GM12878 (cell line): Measurements from ENCODE around the gene AMMECR1. TPM values are rescaled to one million over a fixed set of nuclear protein-coding genes. Genes with fewer than 3 reads are reported as not detected.

Source experiments
- ATAC-seq: fragments of 200-7000 bp; cut with Tn5 transposase; 3 replicates; pipeline ENCODE4 v1.9.1; 2020; ENCODE audit warnings: mild to moderate bottlenecking, moderate library complexity
- BruUV-seq: library from RNA; stranded (reverse); fragments of 400-500 nt; replicated peaks from 2 replicates; lab custom pipeline; 2021; lab: Mats Ljungman, UMichigan
- CTCF ChIA-PET: fragments of 300-600 bp; sonication (Branson Sonifier 250); formaldehyde crosslinking; extraction: SDS; loops from one replicate; lab custom pipeline; 2021; ENCODE audit warnings: inconsistent platforms; lab: Yijun Ruan, JAX
- POLR2A ChIA-PET: fragments of 350-600 bp; formaldehyde crosslinking; extraction: SDS; loops from one replicate; lab custom pipeline; 2021; ENCODE audit warnings: inconsistent platforms; lab: Charles Lee
- RAD21 ChIA-PET: fragments of 300-600 bp; sonication (Branson Sonifier 250); formaldehyde crosslinking; loops from one replicate; lab custom pipeline; 2023; ENCODE audit warnings: antibody characterized with exemption; ENCODE audit not compliant: unreplicated experiment; lab: Charles Lee
- SMC1A ChIA-PET: fragments of 300-600 bp; sonication (Branson Sonifier 250); formaldehyde crosslinking; loops from one replicate; lab custom pipeline; 2023; ENCODE audit not compliant: unreplicated experiment, uncharacterized antibody; lab: Charles Lee
- DNase-seq: peaks from one replicate; pipeline ENCODE4 v3.0.0-alpha.2; 2011; ENCODE audit warnings: low read depth, low spot score
- FAIRE-seq: peaks from 3 replicates; lab custom pipeline; 2011; peaks lifted over from hg19 to GRCh38; lab: Jason Lieb, UNC
- H2AFZ ChIP-seq: 2 replicates; pipeline ENCODE4 v1.6.0; 2011; ENCODE audit warnings: low read depth, low read length, control low read depth; ENCODE audit not compliant: control insufficient read depth
- H3K27ac ChIP-seq: 2 replicates; pipeline ENCODE4 v1.5.1; 2011; ENCODE audit warnings: control low read depth; ENCODE audit not compliant: control insufficient read depth, insufficient read depth
- H3K27me3 ChIP-seq, 2 experiments: replicated peaks in 1 of 2; 2 replicates each; pipeline versions ENCODE4 v1.6.0 to v1.6.1; 2011; ENCODE audit warnings: low read length in 1 of 2; ENCODE audit not compliant: control insufficient read depth in 2 of 2, insufficient read depth in 2 of 2
- H3K36me3 ChIP-seq, 2 experiments: 2 replicates each; pipeline ENCODE4 v1.5.1; 2011; ENCODE audit warnings: low read length in 1 of 2; ENCODE audit not compliant: control insufficient read depth in 2 of 2, insufficient read depth in 2 of 2
- H3K4me1 ChIP-seq: 2 replicates; pipeline ENCODE4 v1.6.1; 2011; ENCODE audit warnings: mild to moderate bottlenecking, low read length, moderate library complexity, mixed read lengths; ENCODE audit not compliant: control insufficient read depth, insufficient read depth
- H3K4me2 ChIP-seq: 2 replicates; pipeline ENCODE4 v1.6.0; 2011; ENCODE audit warnings: control low read depth; ENCODE audit not compliant: control insufficient read depth, insufficient read depth
- H3K4me3 ChIP-seq: fragments of 200-600 bp; sonication (generic); 2 replicates; pipeline ENCODE4 v1.5.1; 2016
- H3K79me2 ChIP-seq: 2 replicates; pipeline ENCODE4 v1.6.0; 2011; ENCODE audit warnings: low read length; ENCODE audit not compliant: control insufficient read depth, insufficient read depth
- H3K9ac ChIP-seq: 2 replicates; pipeline ENCODE4 v1.8.0; 2011; ENCODE audit warnings: low read length, control low read depth, mixed read lengths; ENCODE audit not compliant: control insufficient read depth, insufficient read depth
- H3K9me3 ChIP-seq: replicated peaks from 3 replicates; pipeline ENCODE4 v1.5.1; 2011; ENCODE audit warnings: mild to moderate bottlenecking, low read length; ENCODE audit not compliant: control insufficient read depth, insufficient read depth
- H4K20me1 ChIP-seq: 2 replicates; pipeline ENCODE4 v1.6.0; 2011; ENCODE audit not compliant: control insufficient read depth, insufficient read depth
- CREM ChIP-seq: IDR thresholded peaks from 2 replicates; pipeline ENCODE4 v1.6.1; 2014; ENCODE audit warnings: antibody characterized with exemption, low read depth
- E2F8 ChIP-seq: fragments of 450-650 bp; IDR thresholded peaks from 2 replicates; pipeline ENCODE4 v1.6.1; 2018; ENCODE audit warnings: mild to moderate bottlenecking, low read depth, moderate library complexity; ENCODE audit not compliant: partially characterized antibody
- STAT1 ChIP-seq: fragments of 450-650 bp; conservative IDR thresholded peaks from 2 replicates; pipeline ENCODE4 v1.6.1; 2014; ENCODE audit warnings: antibody characterized with exemption, mild to moderate bottlenecking
- TAF1 ChIP-seq: IDR thresholded peaks from 2 replicates; pipeline ENCODE4 v1.6.1; 2011; ENCODE audit warnings: mild to moderate bottlenecking, low read depth, low read length, borderline replicate concordance
- YY1 ChIP-seq: IDR thresholded peaks from 2 replicates; pipeline ENCODE4 v1.6.1; 2011; ENCODE audit warnings: low read depth, mild to moderate bottlenecking, low read length
- ZBTB40 ChIP-seq: fragments of 450-650 bp; IDR thresholded peaks from 2 replicates; pipeline ENCODE4 v1.6.1; 2016; ENCODE audit warnings: mild to moderate bottlenecking, moderate library complexity, borderline replicate concordance
- WGBS: methylation state at CpG from one replicate; pipeline ENCODE4 v1.1.6; 2016; ENCODE audit warnings: low lambda C conversion rate; ENCODE audit not compliant: insufficient replicate concordance, insufficient coverage; ENCODE audit errors: missing lambda C conversion rate; 5-methylcytosine and 5-hydroxymethylcytosine counted together
- in situ Hi-C: fragments of 300-500 bp; cut with MboI; formaldehyde crosslinking; loops from 9 replicates; pipeline ENCODE4 v1.14.3; 2018; ENCODE audit warnings: mixed read lengths
- intact Hi-C: fragments of 100-400 bp; cut with micrococcal nuclease; formaldehyde crosslinking; loops from one replicate; pipeline ENCODE4 v1.14.2; 2022; ENCODE audit not compliant: unreplicated experiment
- polyA plus RNA-seq, 11 experiments: library from polyadenylated mRNA; depleted of rRNA in 4 of 11; unstranded in 6 of 11; stranded (reverse) in 5 of 11; fragments of >200 nt; fragmentation: Nextera tagmentation in 4 of 11; fragmentation: Illumina TruSeq in 1 of 11; extraction: Ambion mirVana in 4 of 11; extraction: Trizol in 1 of 11; gene quantifications; 1 replicate in 1 of 11; 2 replicates in 10 of 11; pipeline versions ENCODE4 v1.2.1 to v1.2.3, GENCODE V29; 2011 to 2016; ENCODE audit warnings: inconsistent platforms in 2 of 11, missing spikeins in 2 of 11, low read depth in 1 of 11
- total RNA-seq, 4 experiments: library from RNA; depleted of rRNA in 3 of 4; stranded (reverse); fragments of >200 nt in 3 of 4; fragmentation: Illumina TruSeq in 1 of 4; extraction: Trizol in 1 of 4; gene quantifications; 2 replicates each; pipeline versions ENCODE4 v1.2.1 to v1.2.3, GENCODE V29; 2013 to 2021
- TF ChIP-seq, protein P1 (sequence below): fragments of 450-650 bp; formaldehyde crosslinking; IDR thresholded peaks from 2 replicates; pipeline ENCODE4 v1.4.0; 2020; ENCODE audit warnings: mild to moderate bottlenecking, moderate library complexity
- TF ChIP-seq, protein P2 (sequence below): fragments of 450-650 bp; IDR thresholded peaks from 2 replicates; pipeline ENCODE4 v1.6.1; 2016; ENCODE audit warnings: mild to moderate bottlenecking

Gene AMMECR1
- total and polyA plus RNA-seq, 10 of the 15 experiments (the other 5 are each of a cell fraction or from before 2014, with no cell fraction given): 4.9 to 25.6 (median 10.7) TPM

DNA sequence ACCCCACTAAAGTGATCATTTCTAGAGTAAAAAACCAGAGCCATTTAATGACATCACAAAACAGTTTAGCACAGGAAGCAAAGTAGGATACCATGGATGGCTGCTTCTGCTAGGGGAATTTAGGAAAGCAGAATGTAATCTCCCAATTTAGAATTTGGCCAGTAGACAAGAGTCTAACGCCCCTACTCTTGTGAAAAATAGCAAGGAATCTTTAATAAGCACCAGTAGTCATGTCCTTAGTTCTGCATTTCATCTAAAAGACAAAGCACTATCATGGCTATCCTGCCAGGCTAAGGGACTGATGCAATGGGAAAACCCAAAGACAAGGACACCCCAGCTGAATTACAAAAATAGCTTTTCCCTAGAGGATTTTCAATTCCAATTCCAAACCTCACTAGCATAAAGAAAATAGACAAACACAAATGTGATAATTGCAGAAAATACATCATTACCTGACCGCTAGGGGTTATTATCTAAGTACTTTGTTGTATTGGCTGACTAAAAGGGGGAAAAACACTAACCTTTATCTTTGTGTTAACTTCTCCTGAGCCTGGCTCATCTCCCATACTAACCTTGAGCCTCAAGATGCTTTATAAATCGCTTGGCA lies 2.6 kb upstream of the AMMECR1 start (continued):
- TF ChIP-seq E2F8: no peak

DNA sequence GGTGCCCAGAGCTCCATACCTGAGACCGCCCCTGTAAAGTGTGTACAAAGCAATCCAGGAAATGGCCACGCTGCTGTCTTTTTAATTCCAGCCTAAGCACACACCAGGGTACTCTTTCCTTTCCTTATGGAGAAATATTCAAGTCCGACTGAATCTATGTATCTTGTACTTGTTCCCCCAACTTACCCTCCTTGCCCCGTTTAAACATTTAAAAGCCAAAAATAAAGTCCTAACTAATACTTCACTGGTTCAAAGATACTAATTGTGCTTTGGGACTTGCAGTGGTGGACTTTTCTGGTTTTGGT lies 731 bp upstream of the AMMECR1 start:
- Histone ChIP-seq H4K20me1 (no peaks in the 10 kb centered on the region), H3K9me3 (no peaks in the 10 kb centered on the region), H2AFZ (peak overlapping the region; percentile 75), H3K4me2 (peak overlapping the region; percentile 86), H3K4me3 (peak overlapping the region; percentile 64; the same call in 1 of the 2 replicates), H3K27me3 (no peaks in the 10 kb centered on the region), H3K9ac (peak overlapping the region; percentile 78), H3K27ac (peak overlapping the region; percentile 75), H3K4me1 (no peaks in the 10 kb centered on the region; the same call in 1 of the 2 replicates), H3K79me2 (peaks cover 41% of the 10 kb centered on the region), H3K36me3 (no peaks in the 10 kb centered on the region)
- DNase-seq (no peak), FAIRE-seq (no peak), ATAC-seq (peak; percentile 33; the same call in 2 of the 3 replicates)
- ChIA-PET POLR2A (interaction anchor here (1.4 kb wide), 1 partner anchor 12 kb away, joined by 4 read pairs; no protein-coding TSS in a partner anchor), SMC1A (interaction anchor here (1.3 to 2.3 kb wide), 2 partner anchors 12 to 159 kb away, joined by 5 to 11 read pairs; no protein-coding TSS in a partner anchor), CTCF (interaction anchor here (1.0 to 1.9 kb wide), 5 partner anchors 9 to 163 kb away, joined by 3 to 8 read pairs (median 4); no protein-coding TSS in a partner anchor), RAD21 (interaction anchor here (1.0 to 3.0 kb wide), 3 partner anchors 40 to 146 kb away, joined by 3 to 8 read pairs (median 3); no protein-coding TSS in a partner anchor)
- WGBS: 15% methylated on average over 4 of the region's 4 CpGs
- intact Hi-C loops (loop anchor here (2.0 to 5.0 kb wide), 2 partner anchors 94 to 152 kb away; no protein-coding TSS in a partner anchor), in situ Hi-C loops (no loop called here)
- TSS peak; percentile 74 for BruUV-seq
- TF ChIP-seq STAT1: no peak
- TF ChIP-seq TAF1: no peak
- TF ChIP-seq, protein P1, sequence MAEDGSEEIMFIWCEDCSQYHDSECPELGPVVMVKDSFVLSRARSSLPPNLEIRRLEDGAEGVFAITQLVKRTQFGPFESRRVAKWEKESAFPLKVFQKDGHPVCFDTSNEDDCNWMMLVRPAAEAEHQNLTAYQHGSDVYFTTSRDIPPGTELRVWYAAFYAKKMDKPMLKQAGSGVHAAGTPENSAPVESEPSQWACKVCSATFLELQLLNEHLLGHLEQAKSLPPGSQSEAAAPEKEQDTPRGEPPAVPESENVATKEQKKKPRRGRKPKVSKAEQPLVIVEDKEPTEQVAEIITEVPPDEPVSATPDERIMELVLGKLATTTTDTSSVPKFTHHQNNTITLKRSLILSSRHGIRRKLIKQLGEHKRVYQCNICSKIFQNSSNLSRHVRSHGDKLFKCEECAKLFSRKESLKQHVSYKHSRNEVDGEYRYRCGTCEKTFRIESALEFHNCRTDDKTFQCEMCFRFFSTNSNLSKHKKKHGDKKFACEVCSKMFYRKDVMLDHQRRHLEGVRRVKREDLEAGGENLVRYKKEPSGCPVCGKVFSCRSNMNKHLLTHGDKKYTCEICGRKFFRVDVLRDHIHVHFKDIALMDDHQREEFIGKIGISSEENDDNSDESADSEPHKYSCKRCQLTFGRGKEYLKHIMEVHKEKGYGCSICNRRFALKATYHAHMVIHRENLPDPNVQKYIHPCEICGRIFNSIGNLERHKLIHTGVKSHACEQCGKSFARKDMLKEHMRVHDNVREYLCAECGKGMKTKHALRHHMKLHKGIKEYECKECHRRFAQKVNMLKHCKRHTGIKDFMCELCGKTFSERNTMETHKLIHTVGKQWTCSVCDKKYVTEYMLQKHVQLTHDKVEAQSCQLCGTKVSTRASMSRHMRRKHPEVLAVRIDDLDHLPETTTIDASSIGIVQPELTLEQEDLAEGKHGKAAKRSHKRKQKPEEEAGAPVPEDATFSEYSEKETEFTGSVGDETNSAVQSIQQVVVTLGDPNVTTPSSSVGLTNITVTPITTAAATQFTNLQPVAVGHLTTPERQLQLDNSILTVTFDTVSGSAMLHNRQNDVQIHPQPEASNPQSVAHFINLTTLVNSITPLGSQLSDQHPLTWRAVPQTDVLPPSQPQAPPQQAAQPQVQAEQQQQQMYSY (CRISPR knock-in tag): no peak
- no peak for TF ChIP-seq CREM
- no peak for TF ChIP-seq ZBTB40
- no peak for TF ChIP-seq YY1
- TF ChIP-seq, protein P2, sequence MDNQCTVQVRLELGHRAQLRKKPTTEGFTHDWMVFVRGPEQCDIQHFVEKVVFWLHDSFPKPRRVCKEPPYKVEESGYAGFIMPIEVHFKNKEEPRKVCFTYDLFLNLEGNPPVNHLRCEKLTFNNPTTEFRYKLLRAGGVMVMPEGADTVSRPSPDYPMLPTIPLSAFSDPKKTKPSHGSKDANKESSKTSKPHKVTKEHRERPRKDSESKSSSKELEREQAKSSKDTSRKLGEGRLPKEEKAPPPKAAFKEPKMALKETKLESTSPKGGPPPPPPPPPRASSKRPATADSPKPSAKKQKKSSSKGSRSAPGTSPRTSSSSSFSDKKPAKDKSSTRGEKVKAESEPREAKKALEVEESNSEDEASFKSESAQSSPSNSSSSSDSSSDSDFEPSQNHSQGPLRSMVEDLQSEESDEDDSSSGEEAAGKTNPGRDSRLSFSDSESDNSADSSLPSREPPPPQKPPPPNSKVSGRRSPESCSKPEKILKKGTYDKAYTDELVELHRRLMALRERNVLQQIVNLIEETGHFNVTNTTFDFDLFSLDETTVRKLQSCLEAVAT: no peak
